GM12872 (cell line): ENCODE results near the gene PTAFR.

Experiments used
- CTCF ChIP-seq: IDR thresholded peaks from 3 replicates; pipeline ENCODE4 v1.5.1; 2011; ENCODE audit warnings: low read depth, mild to moderate bottlenecking, low read length, moderate library complexity; ENCODE audit not compliant: insufficient read depth

The PTAFR gene

GRCh38 chr1:28161751-28162150 lies 14.7 kb downstream of the PTAFR start:
- TF ChIP-seq CTCF: no peak

GRCh38 chr1:28160782-28161266 lies 15.7 kb downstream of the PTAFR start:
- TF ChIP-seq CTCF: no peak

GRCh38 chr1:28159680-28160079 lies 16.8 kb downstream of the PTAFR start:
- no peak for TF ChIP-seq CTCF

- TF ChIP-seq CTCF: no peak
Measured at GRCh38 chr1:28159243-28159642, 17.2 kb downstream of the PTAFR start.

GRCh38 chr1:28157894-28158293 lies 18.6 kb downstream of the PTAFR start:
- no peak for TF ChIP-seq CTCF

GRCh38 chr1:28156821-28157220 lies 19.7 kb downstream of the PTAFR start:
- TF ChIP-seq CTCF: no peak

- no peak for TF ChIP-seq CTCF
Measured at GRCh38 chr1:28155628-28156027, 20.9 kb downstream of the PTAFR start.
